HG03521 (cell line): ENCODE data around the gene THAP4.
"Not testable (repeated sequence)": the region's sequence is repeated elsewhere in the genome, so short reads cannot be mapped to it uniquely, and the experiment has no call there.

Experiments
- ATAC-seq: cut with Tn5 transposase; IDR thresholded peaks from one replicate; pipeline ENCODE4 v1.9.1; 2021; ENCODE audit warnings: mild to moderate bottlenecking, moderate library complexity; ENCODE audit not compliant: unreplicated experiment

The THAP4 gene

GRCh38 chr2:241567266-241567665 is 69.7 kb downstream of the THAP4 start:
- ATAC-seq, result not testable (repeated sequence)

GRCh38 chr2:241566468-241566867 is 70.5 kb downstream of the THAP4 start:
- ATAC-seq, result no peak

- ATAC-seq, result not testable (repeated sequence)
Observed at GRCh38 chr2:241566021-241566420, 70.9 kb downstream of the THAP4 start.

GRCh38 chr2:241565411-241565810 is 71.5 kb downstream of the THAP4 start:
- no peak for ATAC-seq

GRCh38 chr2:241564596-241565410 is 72.2 kb downstream of the THAP4 start:
- ATAC-seq, result no peak

GRCh38 chr2:241563981-241564595 is 72.9 kb downstream of the THAP4 start:
- ATAC-seq, result no peak

- no peak for ATAC-seq
Observed at GRCh38 chr2:241563571-241563980, 73.4 kb downstream of the THAP4 start.

GRCh38 chr2:241563031-241563507 is 73.9 kb downstream of the THAP4 start:
- ATAC-seq, result no peak

GRCh38 chr2:241562269-241562891 is 74.6 kb downstream of the THAP4 start:
- no peak for ATAC-seq

- no peak for ATAC-seq
Observed at GRCh38 chr2:241561832-241562231, 75.1 kb downstream of the THAP4 start.

GRCh38 chr2:241560883-241561474 is 76.0 kb downstream of the THAP4 start:
- ATAC-seq, result no peak

GRCh38 chr2:241560162-241560882 is 76.6 kb downstream of the THAP4 start:
- no peak for ATAC-seq

GRCh38 chr2:241559323-241560161 is 77.4 kb downstream of the THAP4 start:
- ATAC-seq, result no peak

- ATAC-seq, result no peak
Observed at GRCh38 chr2:241558532-241559322, 78.2 kb downstream of the THAP4 start, which contains the start of gene BOK. BOK (plus strand) TSS chr2:241558745; CDS start chr2:241559484, 739 bp downstream.

GRCh38 chr2:241556746-241557145 is 80.2 kb downstream of the THAP4 start:
- no peak for ATAC-seq

GRCh38 chr2:241555711-241556110 is 81.2 kb downstream of the THAP4 start:
- ATAC-seq, result no peak

- ATAC-seq, result no peak
Observed at GRCh38 chr2:241554610-241555322, 82.2 kb downstream of the THAP4 start.

GRCh38 chr2:241553981-241554380 is 83.0 kb downstream of the THAP4 start:
- ATAC-seq, result no peak
